BJ (cell line): ENCODE data around the gene SHH. TPM values are rescaled to one million over a fixed set of nuclear protein-coding genes. Genes with fewer than 3 reads are reported as not detected.

Experiments
- CTCF ChIA-PET: fragments of 350-600 bp; formaldehyde crosslinking; extraction: SDS; loops from one replicate; lab custom pipeline; 2021; ENCODE audit warnings: antibody characterized with exemption, inconsistent platforms; lab: Yijun Ruan, JAX
- POLR2A ChIA-PET: fragments of 300-600 bp; sonication (Branson Sonifier 250); formaldehyde crosslinking; extraction: SDS; loops from one replicate; lab custom pipeline; 2021; ENCODE audit warnings: antibody characterized with exemption; lab: Charles Lee
- DNase-seq: peaks from one replicate; pipeline ENCODE4 v3.0.0-alpha.2; 2011; ENCODE audit warnings: low read depth
- H3K27me3 ChIP-seq: 2 replicates; pipeline ENCODE4 v1.6.0; 2011; ENCODE audit warnings: low read length; ENCODE audit not compliant: control insufficient read depth, insufficient read depth
- H3K36me3 ChIP-seq: 2 replicates; pipeline ENCODE4 v1.5.1; 2011; ENCODE audit warnings: low read length; ENCODE audit not compliant: control insufficient read depth, insufficient read depth
- H3K4me3 ChIP-seq: 2 replicates; pipeline ENCODE4 v1.5.1; 2011; ENCODE audit warnings: low read depth, mild to moderate bottlenecking, control low read depth, low read length
- polyA plus RNA-seq: library from polyadenylated mRNA; depleted of rRNA; stranded (reverse); fragments of >200 nt; gene quantifications from 2 replicates; pipeline ENCODE4 v1.2.3, GENCODE V29; 2011
- TF ChIP-seq, protein P1 (sequence below): IDR thresholded peaks from 2 replicates; pipeline ENCODE4 v1.5.1; 2011; ENCODE audit warnings: low read depth, mild to moderate bottlenecking, control low read depth, inconsistent platforms, low read length, moderate library complexity; ENCODE audit not compliant: insufficient read depth

Gene SHH
- polyA plus RNA-seq, 1 experiment = not detected

DNA sequence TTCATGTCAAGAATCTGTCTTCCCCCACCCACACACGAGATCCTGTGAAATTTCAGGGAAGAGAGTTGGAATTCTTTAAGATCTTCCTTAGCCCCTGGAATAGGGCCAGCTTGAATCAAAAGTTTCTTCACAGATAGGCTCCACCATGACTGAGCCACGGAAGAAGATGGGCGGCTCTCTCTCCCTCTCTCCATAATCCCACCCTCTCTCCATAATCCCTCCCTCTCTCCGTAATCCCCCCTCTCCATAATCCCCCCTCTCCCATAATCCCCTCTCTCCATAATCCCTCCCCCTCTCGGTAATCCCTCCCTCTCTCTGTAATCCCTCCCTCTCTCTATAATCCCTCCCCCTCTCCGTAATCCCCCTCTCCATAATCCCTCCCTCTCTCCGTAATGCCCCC is 20.4 kb downstream of the SHH start:
- no peaks in the 10 kb centered on the region for H3K36me3 ChIP-seq
- ChIA-PET POLR2A (no interaction called here), CTCF (no interaction called here)
- no peak overlapping the region for H3K4me3 ChIP-seq
- no peak for DNase-seq
- TF ChIP-seq, protein P1, sequence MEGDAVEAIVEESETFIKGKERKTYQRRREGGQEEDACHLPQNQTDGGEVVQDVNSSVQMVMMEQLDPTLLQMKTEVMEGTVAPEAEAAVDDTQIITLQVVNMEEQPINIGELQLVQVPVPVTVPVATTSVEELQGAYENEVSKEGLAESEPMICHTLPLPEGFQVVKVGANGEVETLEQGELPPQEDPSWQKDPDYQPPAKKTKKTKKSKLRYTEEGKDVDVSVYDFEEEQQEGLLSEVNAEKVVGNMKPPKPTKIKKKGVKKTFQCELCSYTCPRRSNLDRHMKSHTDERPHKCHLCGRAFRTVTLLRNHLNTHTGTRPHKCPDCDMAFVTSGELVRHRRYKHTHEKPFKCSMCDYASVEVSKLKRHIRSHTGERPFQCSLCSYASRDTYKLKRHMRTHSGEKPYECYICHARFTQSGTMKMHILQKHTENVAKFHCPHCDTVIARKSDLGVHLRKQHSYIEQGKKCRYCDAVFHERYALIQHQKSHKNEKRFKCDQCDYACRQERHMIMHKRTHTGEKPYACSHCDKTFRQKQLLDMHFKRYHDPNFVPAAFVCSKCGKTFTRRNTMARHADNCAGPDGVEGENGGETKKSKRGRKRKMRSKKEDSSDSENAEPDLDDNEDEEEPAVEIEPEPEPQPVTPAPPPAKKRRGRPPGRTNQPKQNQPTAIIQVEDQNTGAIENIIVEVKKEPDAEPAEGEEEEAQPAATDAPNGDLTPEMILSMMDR = no peak
- no peaks in the 10 kb centered on the region for H3K27me3 ChIP-seq

DNA sequence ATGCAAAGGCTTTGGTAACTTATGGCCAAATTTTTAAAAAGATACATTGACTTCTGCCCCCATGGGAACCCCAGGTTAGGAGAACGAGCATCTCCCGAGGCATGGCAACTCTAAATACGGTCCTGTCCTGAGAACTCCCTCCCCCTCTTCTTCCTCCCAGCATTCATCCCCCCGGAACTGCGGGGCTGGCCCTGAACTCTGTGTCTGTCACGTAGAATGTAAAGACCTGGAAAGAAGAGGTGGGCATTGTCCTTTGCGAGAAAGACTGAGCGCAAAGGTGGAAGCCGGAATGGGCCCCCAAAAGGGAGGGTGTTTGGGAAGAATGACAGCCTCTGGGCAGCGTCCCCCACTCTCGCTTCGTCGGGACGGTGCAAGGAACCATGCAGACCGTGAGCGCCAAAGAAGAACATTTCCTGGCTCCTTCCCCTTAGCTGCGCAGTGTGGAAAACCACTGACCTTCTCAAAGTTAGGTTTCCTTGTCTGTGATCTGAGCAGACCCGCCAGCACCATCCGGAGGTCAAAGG is 21.0 kb downstream of the SHH start:
- TF ChIP-seq, protein P1 = no peak
- Histone ChIP-seq H3K27me3 (no peaks in the 10 kb centered on the region), H3K4me3 (no peak overlapping the region), H3K36me3 (no peaks in the 10 kb centered on the region)
- POLR2A ChIA-PET = no interaction called here
- CTCF ChIA-PET = no interaction called here
- DNase-seq = no peak

DNA sequence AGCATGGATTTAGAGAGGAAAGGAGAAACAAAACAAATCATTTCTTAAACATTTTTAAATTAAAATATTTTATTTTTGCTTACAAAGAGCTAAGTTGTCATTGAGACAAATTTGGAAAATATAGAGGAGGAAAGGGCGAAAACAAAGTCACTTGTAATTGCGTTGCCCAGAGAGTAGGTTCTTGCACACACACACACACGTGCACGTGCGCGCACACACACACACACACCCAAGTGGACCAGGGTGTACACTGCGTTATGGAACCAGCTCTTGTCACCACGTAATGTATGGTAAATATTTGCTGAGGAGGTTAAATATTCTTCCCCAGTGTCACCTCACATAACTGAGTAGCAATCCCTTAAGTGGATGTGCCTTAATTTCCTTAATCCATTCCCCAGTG is 21.6 kb downstream of the SHH start:
- TF ChIP-seq, protein P1 = no peak
- Histone ChIP-seq H3K27me3 (no peaks in the 10 kb centered on the region), H3K36me3 (no peaks in the 10 kb centered on the region), H3K4me3 (no peak overlapping the region)
- ChIA-PET POLR2A (no interaction called here), CTCF (interaction anchor here (1.1 kb wide), 1 partner anchor 17 kb away, joined by 3 read pairs; no protein-coding TSS in a partner anchor)
- no peak for DNase-seq

DNA sequence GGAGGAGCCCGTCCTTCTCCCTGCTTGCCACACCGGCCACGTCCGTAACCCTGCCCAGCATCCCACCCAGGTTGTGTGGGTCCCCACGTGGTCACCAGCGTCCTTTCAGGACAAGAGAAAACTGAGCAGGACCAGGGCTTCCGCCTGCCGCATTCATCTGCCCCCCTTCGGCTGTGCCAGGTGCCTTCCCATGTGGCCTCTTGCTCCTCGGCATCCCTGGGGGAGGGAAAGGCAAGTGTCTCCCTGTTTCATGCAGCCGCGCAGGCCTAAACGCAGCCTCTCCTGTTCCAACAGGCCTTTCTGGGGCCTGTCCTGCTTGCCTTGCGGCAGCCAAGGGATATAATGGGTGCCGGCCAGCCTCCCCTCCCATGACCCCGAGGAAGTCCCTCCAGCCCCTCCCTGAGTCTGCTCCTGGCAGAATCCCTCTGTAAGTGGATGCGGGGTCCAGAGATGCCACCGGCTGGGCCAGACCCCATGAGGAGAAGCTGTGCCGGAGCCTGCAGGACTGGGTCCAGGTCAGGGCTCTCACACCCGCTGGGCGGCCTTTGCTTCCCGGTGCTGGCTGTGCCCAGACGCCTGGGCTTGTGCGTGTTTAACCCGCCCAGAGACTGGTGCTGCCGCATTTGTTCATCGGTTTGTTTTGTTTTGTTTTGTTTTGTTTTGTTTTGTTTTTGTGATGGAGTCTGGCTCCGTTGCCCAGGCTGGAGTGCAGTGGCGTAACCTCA is 23.1 kb downstream of the SHH start:
- H3K36me3 ChIP-seq = no peaks in the 10 kb centered on the region
- H3K4me3 ChIP-seq = no peak overlapping the region
- ChIA-PET CTCF (interaction anchor here (1.0 kb wide), 1 partner anchor 10 kb away, joined by 6 read pairs; no protein-coding TSS in a partner anchor), POLR2A (no interaction called here)
- TF ChIP-seq, protein P1 = no peak
- no peak for DNase-seq
- H3K27me3 ChIP-seq = no peaks in the 10 kb centered on the region

DNA sequence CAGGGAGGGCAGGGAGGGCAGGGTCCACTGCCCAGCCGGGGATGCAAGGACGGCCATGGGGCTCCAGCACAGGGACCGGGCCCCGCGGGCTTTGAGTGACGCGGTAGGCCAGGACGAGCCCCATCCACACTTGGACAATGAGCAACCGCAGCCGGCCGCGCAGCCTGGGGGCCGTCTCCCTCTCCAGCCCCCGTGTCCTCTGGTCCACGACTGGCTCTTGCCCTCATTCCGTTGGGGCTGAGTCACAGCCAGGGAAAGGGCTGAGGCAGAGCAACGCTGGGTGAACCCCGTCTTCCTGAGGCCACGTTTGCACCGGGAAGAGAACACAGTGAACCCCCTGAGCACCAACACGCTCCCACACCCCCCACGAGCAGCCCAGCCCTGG is 23.7 kb downstream of the SHH start:
- no peak overlapping the region for H3K4me3 ChIP-seq
- CTCF ChIA-PET = interaction anchor here (1.0 kb wide), 1 partner anchor 190 kb away, joined by 3 read pairs; no protein-coding TSS in a partner anchor
- no peaks in the 10 kb centered on the region for H3K36me3 ChIP-seq
- DNase-seq = no peak
- POLR2A ChIA-PET = no interaction called here
- no peaks in the 10 kb centered on the region for H3K27me3 ChIP-seq
- TF ChIP-seq, protein P1 = no peak
